Measurements from ENCODE around the gene HOXD9.

The HOXD9 gene

GRCh38 chr2:176122683-176123410, at the start of gene HOXD9:
Gene HOXD9, plus strand, starts transcription at chr2:176122719. Its CDS starts 50 bp downstream, at chr2:176122769.
- DNase-seq (ENCODE audit: low read depth), result no peak

- DNase-seq (ENCODE audit: low read depth), result no peak
These were observed 49.3 kb upstream of the HOXD9 start for GRCh38 chr2:176072951-176073904.

GRCh38 chr2:176074919-176075425, 47.5 kb upstream of the HOXD9 start:
- no peak for DNase-seq (ENCODE audit: low read depth)

GRCh38 chr2:176075481-176075880, 47.0 kb upstream of the HOXD9 start:
- no peak for DNase-seq (ENCODE audit: low read depth)

- no peak for DNase-seq (ENCODE audit: low read depth)
These were observed 46.5 kb upstream of the HOXD9 start for GRCh38 chr2:176076063-176076462.

GRCh38 chr2:176076796-176077195, 45.7 kb upstream of the HOXD9 start:
- no peak for DNase-seq (ENCODE audit: low read depth)

- no peak for DNase-seq (ENCODE audit: low read depth)
These were observed 43.8 kb upstream of the HOXD9 start for GRCh38 chr2:176078541-176079284.

GRCh38 chr2:176079285-176079830, 43.2 kb upstream of the HOXD9 start:
- no peak for DNase-seq (ENCODE audit: low read depth)

- no peak for DNase-seq (ENCODE audit: low read depth)
These were observed 42.5 kb upstream of the HOXD9 start for GRCh38 chr2:176079831-176080539.

GRCh38 chr2:176080540-176081375, 41.8 kb upstream of the HOXD9 start:
- DNase-seq (ENCODE audit: low read depth), result no peak

- DNase-seq (ENCODE audit: low read depth), result no peak
These were observed 41.1 kb upstream of the HOXD9 start for GRCh38 chr2:176081376-176081836.

- no peak for DNase-seq (ENCODE audit: low read depth)
These were observed 40.5 kb upstream of the HOXD9 start for GRCh38 chr2:176081837-176082524.

GRCh38 chr2:176082525-176082823, 40.0 kb upstream of the HOXD9 start:
- no peak for DNase-seq (ENCODE audit: low read depth)

- no peak for DNase-seq (ENCODE audit: low read depth)
These were observed 39.4 kb upstream of the HOXD9 start for GRCh38 chr2:176082824-176083751.

- no peak for DNase-seq (ENCODE audit: low read depth)
These were observed 38.7 kb upstream of the HOXD9 start, which contains the start of gene EVX2 for GRCh38 chr2:176083796-176084261. Gene EVX2, minus strand, starts transcription at chr2:176083962. Its CDS starts 186 bp downstream, at chr2:176083776.

- DNase-seq (ENCODE audit: low read depth), result no peak
These were observed 37.9 kb upstream of the HOXD9 start for GRCh38 chr2:176084611-176085119.

GRCh38 chr2:176085120-176085788, 37.3 kb upstream of the HOXD9 start:
- no peak for DNase-seq (ENCODE audit: low read depth)
